HG03565 (cell line): ENCODE results near the gene ADGRL1.
"Not testable (repeated sequence)": the region's sequence is repeated elsewhere in the genome, so short reads cannot be mapped to it uniquely, and the experiment has no call there.

Experiments
- ATAC-seq: cut with Tn5 transposase; IDR thresholded peaks from one replicate; pipeline ENCODE4 v1.9.1; 2021; ENCODE audit warnings: mild to moderate bottlenecking, moderate library complexity; ENCODE audit not compliant: unreplicated experiment

The ADGRL1 gene

DNA sequence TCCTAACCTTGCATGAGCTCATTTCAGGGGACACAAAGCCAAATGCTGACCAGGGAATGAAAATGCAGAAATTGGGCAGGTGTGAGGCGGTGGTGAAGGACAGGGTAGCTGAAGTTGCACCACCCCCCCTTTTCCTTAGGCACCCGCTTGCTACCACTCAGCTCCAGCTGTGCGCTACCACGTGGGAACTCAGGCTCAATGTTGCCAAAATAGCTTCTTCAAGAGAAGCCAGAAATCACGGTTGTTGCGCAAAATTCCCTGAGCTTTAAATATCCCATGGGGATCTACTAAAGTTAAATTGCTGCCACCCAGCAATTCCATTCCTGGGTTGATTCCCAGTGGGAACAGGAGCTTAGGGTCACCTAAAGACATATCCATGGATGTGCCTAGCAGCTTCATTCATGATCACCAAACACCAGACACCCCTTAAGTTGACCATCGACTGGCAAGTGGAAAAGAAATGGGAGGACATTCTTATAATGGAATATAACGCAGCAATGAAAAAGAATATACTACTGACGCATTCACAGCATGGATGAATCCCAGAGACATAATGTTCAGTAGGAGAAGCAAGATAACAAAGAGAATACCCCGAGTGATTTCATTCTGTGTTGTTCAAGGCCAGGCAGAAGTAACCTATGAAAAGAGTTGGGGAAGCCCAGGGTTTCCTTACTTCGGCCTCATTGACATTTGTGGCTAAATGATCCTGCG is 12.8 kb upstream of the ADGRL1 start:
- ATAC-seq: no peak

DNA sequence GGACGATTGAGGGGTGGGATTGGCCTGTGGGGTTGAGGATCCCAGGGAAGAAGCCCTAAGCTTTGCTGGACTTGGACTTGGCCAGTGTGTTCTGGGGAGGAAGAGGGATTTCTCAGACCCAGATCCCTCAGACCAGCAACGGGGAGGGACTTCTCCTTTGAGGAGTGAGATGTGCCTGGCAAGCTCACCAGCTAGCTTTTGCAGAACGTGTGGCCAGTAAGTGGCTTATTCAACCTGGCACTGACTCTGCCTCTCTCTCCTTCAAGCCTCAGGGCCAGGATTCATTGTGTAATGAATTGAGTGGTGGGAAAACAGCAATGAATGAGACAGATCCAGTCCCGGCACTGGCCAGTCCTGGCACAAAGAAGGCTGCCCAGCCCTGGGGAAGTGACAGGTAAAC is 11.9 kb upstream of the ADGRL1 start:
- not testable (repeated sequence) for ATAC-seq

DNA sequence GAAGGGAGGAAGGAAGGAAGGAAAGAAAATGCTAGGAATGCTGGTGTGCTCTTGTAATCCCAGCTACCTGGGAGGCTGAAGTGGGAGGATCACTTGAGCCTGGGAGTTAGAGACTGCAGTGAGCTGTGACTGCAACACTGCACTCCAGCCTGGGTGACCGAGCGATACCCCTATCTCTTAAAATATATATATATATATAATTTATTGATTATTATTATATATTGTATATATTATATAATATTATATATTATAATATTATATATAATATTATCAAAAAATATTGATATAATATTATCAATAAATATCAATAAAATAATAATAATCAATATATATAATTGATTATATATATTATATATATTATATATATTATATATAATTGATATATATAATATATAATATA is 8.6 kb upstream of the ADGRL1 start:
- no peak for ATAC-seq

DNA sequence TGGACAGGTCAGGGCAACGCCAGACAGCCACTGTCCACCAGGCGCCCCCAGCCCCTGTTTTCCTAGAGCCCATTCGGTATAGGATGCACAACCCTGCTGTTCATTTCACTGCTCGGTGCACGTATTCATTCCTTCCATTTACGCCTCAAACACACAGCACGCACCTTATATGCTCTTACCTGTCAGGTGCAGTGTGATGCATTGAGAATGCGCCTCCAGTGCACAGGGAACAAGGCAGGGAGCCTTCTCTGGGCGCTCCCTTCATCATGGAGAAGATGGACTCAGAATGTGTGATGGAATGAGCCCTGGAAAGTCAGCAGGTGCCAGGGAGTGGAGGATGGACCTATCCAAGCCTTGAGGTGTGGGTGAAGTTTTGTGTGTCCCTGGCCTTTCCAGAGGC is 4.2 kb upstream of the ADGRL1 start:
- not testable (repeated sequence) for ATAC-seq

DNA sequence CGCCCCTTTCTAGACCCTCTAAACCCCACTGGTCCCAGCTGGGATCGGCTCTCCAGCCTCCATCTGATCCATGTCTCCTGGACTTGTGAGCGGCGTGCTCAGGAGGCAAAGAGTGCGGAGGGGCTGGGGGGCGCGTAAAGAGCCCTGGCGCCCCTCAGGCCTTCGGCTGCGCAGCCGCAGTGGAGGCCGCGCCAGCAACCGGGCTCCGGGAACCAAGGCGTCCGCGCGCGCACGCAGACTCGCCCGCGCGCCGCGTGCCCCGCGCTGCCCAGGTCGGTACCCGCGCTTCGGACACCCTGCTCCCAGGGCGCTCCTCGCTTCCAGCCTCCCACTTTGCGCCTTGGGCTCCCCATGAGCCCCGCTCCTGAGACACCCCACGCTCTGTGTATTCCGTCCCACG is 3.4 kb upstream of the ADGRL1 start:
- ATAC-seq: not testable (repeated sequence)

DNA sequence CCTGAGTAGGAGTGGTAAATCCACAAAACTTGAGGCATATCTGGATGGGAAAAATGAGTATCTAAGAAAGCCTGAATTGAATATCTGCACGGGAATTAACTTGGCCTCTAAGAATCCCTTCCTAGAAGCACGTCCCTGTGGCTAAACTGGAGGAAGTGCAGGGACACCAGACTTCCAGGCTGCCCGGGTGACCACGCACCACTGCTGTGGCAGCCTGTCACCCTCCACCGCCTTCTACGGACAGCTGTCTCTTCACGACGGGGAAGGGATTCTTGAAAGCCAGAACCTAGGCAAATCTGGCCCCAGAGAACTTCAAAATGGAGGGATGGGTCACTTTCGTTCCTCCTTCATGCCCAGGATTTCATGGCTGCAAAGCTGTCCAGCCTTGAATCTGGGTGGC is 2.5 kb upstream of the ADGRL1 start:
- not testable (repeated sequence) for ATAC-seq

DNA sequence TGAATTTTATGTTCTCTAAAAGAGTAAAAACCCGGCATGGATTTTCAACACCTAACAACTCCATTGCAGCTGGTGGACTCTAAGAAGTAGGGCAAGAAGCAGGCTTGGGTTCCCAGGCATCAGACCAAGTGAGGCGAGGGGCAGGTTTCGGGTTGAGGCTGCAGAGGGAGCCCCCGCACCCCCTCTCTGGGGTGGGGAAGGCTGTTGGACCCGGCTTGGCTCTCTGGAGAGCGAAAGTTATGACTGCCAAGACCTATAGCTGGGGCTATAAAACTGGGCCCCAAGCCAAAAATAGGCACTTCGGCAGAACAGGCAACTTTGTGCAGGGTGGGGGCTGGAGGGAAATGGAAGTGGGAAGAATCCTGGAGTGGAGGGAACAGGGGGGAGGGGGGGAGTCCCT is 1.8 kb upstream of the ADGRL1 start:
- not testable (repeated sequence) for ATAC-seq

DNA sequence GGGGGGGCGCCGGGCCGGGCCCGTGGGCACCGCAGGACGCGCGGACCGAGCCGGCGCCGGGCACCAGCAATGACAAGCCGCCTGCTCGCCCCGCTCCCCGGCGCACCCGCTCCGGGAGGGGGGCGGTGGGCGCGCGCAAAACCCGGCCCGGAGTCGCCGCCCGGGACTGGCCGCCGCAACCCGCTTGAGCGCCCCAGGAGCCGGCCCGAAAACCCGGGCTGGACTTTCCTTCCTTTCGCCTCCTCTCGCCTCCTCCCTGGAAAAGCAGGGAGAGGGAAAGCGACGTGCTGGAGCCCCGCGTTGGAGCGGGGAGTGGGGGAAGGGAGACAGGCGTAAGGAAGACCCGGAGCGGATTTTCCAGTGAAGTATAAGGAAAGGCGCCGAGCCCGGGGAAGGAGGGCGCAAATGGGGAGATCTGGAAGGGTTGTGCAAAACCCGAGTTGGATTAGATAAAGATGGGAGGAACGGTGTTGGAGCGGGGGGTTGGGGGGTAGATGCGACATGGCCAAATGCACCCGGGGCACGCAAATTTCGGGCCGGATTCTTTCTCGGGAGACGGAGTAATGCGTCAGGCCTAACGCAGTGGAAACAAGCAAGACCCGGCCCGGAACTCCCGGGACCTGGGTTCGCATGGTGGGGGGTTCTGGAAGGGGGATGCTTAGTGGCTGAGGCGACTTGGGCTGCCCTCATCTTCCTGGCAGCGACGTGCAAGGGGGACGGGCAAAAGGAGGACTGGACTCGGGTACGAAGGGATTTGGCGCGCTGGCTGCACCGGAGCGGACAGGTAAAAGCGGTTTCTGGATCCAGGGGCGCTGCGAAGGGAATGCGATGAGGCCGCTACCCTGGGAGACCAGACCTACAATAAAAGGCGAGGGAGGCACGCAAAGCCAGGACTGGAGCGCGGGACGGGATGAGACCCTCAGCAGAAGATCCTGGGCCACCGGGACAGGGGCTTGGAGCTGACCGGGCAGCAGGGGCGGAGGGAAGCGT is 1.1 kb upstream of the ADGRL1 start:
- ATAC-seq: not testable (repeated sequence)

DNA sequence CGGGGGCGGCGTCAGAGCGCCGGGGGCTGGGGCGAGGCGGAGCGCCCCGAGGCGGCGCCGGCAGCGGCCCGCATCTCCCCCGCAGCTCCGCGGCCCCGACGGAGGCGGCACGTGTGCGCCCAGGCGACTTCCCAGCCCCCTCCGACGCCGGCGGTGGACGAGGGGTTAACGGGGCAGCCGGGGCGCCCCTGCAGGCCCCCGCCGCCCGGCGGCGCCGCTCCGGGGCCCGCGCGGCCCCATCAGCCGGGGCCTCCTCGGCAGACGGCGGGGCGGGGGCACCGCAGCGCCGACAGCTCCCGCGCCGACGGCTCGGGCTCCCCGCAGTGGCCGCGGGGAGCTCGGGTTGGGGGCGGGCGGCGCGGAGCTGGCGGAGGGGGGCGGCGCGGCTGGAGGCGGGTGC is 339 bp upstream of the ADGRL1 start:
- not testable (repeated sequence) for ATAC-seq

DNA sequence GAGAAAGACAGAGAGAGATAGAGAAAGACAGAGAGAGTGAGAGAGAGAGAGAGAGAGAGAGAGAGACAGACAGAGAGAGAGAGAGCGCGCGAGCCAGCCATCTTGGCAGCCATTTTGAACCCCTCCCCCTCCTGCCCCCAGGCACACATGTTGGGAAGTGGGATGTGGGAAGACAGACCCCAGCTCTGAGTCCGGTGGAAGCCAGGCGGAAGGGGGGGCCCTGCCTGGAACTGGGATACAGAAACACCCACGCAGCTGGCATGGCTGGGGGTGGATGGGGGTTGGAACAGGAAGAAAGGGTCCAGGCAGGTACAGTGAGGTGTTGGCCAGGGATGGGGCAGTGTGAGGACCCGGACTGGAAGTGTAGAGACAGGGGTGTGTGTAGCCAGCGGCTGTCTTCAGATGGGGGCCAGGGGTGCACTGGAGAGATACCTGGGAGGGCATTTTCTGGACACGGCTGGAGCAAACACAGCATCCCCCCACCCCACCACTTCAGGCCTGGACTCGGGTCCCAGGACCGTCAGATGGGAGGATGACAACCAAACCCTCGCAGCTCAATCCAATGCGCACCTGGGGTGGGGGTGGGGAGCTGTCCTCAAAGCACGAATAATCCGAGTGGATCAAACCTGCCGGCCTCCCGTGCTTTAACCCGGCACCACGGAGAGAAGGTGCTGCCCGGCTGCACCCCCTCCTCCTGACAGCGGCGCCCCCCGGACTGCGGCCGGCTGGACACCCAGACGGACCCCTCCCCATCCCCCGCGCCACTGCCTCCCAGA is 1.1 kb downstream of the ADGRL1 start:
- ATAC-seq: not testable (repeated sequence)

DNA sequence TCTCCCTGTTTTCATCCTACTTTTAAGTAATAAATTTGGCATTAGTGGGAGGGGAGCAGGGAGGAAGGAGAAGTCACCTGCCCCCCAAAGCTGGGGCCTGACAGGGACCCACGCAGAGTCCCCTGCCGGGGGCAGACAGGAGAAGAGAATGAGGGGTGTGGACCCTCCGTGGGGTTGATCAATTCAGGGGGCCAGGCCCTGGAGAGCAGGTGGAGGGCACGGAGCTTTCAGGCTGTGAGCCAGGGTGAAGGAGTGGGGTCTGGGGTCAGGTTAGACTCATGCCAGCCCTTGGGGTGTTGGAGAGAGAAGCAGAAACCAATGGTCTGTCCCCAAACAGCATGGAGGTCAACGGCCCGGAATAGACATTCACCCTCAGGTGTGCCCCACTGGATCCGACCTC is 1.8 kb downstream of the ADGRL1 start:
- not testable (repeated sequence) for ATAC-seq

DNA sequence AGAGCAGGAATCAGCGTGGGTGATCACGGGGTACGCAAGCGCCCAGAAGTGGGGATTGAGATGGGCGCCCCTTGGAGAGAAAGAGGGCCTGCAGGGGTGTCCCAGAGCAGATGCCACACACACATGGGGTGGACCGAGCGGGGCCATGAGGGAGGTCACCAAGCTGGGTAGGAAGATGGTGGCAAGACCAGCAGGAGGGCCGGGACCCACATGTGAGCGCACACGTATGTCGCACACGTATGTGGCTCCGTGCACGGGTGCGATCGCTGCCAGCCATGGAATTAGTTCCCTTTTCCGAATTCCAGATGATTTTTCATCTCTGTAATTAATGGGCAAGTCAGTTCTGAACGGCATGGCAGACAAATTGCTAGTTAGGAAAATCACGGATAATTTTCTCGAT is 2.2 kb downstream of the ADGRL1 start:
- not testable (repeated sequence) for ATAC-seq

DNA sequence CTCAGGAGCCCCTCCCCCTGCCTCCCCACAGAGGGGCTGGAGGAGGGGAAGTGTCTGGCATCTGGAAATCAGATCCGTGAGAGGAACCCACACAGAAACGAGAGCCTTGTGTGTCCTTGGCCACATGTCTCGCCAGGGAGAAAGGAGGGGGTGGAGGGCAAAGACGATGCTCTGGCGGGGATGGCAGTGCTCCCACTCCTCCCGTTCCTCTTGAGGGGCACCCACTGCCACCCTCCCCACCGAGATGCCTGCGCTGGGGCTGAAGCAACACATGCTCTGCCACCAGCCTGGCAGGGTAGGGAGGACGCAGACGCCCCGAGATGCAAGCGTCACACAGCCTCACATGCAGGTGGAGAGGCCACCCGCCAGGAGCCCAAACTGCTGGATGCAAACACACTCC is 2.8 kb downstream of the ADGRL1 start:
- no peak for ATAC-seq

DNA sequence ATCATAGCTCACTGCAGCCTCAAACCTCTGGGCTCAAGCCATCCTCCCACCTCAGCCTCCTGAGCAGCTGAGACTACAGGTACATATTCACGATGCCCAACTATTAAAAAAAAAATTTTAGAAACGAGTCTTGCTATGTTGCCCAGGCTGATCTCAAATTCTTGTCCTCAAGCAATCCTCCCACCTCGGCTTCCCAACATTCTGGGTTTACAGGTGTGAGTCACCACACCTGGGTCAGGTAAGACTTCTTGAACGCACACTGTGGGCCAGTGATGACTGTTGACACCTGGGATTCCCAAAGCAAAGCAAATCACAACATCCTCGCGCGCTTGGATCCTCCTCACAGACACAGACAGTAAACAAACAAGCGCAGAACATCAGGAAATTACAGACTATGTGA is 4.5 kb downstream of the ADGRL1 start:
- not testable (repeated sequence) for ATAC-seq

DNA sequence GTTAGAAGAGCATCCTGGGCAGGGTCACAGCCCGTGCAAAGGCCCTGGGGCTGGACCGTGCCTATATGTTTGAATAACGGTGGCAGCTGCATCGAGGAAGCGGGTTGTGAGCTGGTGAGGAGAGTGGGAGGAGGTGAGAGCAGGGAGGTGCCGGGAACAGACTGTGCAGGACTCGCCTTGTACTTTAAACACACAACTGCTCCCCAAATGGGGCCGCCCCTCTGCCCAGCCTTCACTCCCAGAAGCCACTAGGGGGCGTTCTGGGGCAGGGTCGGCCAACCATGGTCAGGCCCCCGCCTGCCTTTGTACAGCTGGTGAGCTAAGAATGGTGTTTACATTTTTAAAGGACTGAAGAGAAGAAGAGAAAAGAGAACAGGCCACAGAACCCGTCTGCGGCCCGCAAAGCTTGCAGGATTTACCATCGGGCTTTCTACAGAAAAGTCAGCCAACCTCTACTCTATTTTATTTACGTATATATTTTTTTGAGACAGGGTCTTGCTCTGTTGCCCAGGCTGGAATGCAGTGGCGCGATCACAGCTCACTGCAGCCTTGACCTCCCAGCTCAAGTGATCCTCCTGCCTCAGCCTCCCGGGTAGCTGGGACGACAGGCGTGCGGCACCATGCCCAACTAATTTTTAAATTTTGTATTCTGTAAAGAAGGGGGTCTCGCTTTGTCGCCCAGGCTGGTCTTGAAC is 5.7 kb downstream of the ADGRL1 start:
- not testable (repeated sequence) for ATAC-seq

DNA sequence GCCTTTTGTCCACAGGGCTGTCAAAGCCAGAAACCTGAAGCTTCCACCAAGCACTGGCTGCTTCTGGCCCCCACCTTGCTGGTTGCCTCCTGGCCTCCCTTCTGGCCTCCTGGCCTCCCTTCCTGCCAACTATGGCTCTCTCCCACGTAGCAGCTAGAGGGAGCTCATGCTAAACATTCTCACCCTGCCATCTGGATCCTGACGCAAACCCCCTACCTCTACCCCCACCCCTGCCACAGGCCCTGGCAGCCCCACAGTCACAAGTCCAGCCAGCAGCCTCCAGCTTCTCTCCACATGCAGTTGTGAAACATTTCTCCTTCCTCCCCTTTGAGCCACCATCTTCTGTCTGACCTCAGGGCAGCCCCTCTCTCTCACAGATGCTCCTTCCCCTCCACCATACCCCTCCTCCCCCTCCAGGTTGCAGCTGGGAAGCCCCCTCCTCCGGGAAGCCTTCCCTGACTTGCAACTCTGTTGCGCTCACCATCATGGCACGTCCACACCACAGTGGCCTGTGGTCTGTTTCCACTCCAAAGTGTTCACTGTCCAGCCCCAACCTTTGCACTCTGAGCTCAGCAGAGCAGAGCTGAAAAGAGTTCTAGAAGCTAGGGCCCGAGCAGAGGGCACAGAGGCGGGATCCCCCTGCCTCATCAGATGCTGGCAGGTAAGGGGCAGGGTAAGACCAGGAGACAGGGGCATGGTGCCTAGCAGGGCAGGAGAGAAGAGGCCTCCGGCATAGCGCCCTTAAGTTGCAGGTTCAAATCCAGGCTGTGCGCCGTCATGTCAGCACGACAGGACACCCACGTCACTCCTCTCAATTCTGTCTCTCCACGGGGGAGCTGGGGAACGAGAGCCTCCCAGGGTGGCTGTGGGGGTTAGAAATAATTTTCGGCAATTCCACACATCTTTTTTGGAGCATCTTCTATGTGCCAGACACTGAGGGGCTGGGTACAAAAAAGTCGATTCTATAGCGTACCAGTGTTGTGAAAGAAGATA is 7.3 kb downstream of the ADGRL1 start:
- no peak for ATAC-seq

DNA sequence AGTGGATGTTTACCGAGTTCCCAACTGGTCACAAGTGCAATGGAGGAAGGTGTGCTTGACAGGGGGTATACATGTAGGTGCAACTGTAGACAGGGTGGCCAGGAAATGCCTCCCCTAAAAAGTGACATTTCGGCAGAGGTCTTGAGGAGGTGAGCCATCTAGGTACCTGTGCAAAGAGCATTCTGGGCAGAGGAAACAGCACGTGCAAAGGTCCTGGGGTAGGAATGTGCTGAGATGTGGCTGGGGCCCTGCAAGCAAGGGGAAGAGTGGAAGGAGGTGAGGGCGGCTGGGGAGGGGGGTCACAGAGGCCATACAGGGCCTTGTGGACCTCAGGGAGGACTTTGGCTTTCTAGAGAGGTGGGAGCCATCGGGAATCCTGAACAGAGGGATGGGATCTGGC is 8.1 kb downstream of the ADGRL1 start:
- no peak for ATAC-seq

DNA sequence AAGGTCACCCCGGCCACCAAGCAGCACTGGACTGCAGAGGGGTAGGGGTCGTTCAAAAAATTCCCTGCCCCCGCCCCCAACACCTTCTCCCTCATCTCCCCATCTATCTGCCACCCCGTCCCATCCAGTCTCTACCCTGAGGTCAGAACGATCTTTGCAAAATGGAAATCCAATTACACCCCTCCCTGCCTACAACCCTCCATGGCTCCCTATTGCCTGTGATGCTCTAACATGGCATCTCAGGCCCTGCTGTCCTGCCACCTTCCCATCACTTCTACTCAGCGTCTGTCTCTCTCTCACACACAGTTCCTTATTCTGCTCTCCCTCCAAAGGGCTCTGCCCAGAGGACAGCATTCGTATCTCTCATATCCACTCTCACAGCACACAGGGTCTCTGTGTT is 8.7 kb downstream of the ADGRL1 start:
- not testable (repeated sequence) for ATAC-seq

DNA sequence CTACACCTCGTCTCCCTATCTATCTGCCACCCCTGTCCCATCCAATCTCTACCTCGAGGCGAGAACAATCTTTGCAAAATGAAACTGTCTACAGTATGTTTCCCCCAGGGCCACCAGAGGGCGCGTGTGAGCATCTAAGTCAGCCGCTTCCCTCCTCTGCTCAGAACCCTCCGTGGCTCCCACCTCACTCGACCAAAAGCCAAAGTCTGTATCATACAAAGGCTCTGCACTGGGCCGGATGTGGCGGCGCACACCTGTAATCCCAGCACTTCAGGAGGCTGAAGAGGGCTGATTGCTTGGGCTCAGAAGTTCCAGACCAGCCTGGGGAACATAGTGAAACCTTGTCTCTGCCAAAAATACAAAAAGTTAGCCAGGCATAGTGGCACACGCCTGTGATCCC is 9.9 kb downstream of the ADGRL1 start:
- ATAC-seq: not testable (repeated sequence)
